ENCODE results near the gene PDE6G. TPM values are rescaled to one million over a fixed set of nuclear protein-coding genes. Genes with fewer than 3 reads are reported as not detected.

Gene PDE6G
- total and polyA plus RNA-seq, 2 of the 13 experiments (the other 11 are each of a cell fraction or from before 2014, with no cell fraction given) = 1.4 to 6.7 TPM

DNA sequence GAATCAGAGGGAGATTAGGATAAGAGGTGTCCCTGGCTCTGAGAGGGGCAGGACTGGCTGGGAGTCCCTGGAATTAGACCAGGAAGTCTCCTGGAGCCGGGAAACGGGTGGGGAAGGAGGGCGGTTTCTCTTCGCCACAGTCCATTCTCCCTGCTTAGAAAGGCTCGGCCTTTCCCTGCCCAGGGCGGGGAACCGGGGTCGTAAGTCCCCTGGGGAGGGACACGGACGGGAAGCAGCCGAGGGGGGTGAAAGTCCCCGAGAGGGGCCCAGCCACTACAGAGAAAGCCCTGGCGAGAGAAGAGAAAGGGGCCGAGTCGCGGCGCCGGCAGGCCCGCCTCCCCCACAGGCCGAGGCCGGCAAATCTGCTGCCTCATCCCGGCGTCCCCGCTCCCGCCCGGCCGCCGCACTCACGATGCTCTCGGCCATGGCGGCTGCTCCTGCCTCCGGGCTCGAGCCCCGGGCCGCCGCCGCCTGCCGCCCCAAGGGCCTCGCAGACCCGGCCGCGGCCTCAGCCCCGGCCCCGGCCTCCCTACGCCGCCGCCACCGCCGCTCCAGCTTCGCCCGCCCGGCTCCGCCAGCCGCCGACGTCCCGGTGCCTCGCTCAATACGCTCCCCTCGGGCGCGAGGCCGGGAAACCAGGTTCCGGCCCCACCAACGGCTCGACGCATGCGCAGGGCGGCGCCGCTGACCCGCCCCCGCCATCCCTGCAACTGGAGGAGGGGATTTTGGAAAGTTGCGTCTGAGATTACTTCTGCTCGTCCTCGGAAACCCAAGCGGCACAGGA, 19.6 kb downstream of the PDE6G start, which contains the start of the genes NPLOC4 and TSPAN10 (continued):
- TF ChIP-seq, protein P1, sequence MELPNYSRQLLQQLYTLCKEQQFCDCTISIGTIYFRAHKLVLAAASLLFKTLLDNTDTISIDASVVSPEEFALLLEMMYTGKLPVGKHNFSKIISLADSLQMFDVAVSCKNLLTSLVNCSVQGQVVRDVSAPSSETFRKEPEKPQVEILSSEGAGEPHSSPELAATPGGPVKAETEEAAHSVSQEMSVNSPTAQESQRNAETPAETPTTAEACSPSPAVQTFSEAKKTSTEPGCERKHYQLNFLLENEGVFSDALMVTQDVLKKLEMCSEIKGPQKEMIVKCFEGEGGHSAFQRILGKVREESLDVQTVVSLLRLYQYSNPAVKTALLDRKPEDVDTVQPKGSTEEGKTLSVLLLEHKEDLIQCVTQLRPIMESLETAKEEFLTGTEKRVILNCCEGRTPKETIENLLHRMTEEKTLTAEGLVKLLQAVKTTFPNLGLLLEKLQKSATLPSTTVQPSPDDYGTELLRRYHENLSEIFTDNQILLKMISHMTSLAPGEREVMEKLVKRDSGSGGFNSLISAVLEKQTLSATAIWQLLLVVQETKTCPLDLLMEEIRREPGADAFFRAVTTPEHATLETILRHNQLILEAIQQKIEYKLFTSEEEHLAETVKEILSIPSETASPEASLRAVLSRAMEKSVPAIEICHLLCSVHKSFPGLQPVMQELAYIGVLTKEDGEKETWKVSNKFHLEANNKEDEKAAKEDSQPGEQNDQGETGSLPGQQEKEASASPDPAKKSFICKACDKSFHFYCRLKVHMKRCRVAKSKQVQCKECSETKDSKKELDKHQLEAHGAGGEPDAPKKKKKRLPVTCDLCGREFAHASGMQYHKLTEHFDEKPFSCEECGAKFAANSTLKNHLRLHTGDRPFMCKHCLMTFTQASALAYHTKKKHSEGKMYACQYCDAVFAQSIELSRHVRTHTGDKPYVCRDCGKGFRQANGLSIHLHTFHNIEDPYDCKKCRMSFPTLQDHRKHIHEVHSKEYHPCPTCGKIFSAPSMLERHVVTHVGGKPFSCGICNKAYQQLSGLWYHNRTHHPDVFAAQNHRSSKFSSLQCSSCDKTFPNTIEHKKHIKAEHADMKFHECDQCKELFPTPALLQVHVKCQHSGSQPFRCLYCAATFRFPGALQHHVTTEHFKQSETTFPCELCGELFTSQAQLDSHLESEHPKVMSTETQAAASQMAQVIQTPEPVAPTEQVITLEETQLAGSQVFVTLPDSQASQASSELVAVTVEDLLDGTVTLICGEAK (IDR thresholded peaks at IDR 0.05) = no peak; the same call in 1 of the 2 replicates
- TF ChIP-seq, protein P1 (CRISPR knock-in tag; IDR thresholded peaks at IDR 0.05) = no peak
- peak; percentile 75; the same call in 1 of the 2 replicates for TF ChIP-seq ZNF124 (CRISPR knock-in tag; IDR thresholded peaks at IDR 0.05)
- no peak for TF ChIP-seq ZBTB42 (CRISPR knock-in tag; IDR thresholded peaks at IDR 0.05)
- no peak for TF ChIP-seq NR2F6 (IDR thresholded peaks at IDR 0.05)
- peak; percentile 70; the same call in 1 of the 2 replicates for TF ChIP-seq NR2F6 (CRISPR knock-in tag; IDR thresholded peaks at IDR 0.05)
- peak; percentile 67; the same call in 1 of the 2 replicates for TF ChIP-seq ZNF24 (IDR thresholded peaks at IDR 0.05)
- TF ChIP-seq NONO (IDR thresholded peaks at IDR 0.05) = no peak
- peak; percentile 98 for TF ChIP-seq NONO (CRISPR knock-in tag; conservative IDR thresholded peaks at IDR 0.05)
- peak; percentile 97 for TF ChIP-seq SALL2 (CRISPR knock-in tag; IDR thresholded peaks at IDR 0.05)
- no peak for TF ChIP-seq GLI4 (CRISPR knock-in tag; IDR thresholded peaks at IDR 0.05; ENCODE audit: borderline replicate concordance)
- TF ChIP-seq, protein P2, sequence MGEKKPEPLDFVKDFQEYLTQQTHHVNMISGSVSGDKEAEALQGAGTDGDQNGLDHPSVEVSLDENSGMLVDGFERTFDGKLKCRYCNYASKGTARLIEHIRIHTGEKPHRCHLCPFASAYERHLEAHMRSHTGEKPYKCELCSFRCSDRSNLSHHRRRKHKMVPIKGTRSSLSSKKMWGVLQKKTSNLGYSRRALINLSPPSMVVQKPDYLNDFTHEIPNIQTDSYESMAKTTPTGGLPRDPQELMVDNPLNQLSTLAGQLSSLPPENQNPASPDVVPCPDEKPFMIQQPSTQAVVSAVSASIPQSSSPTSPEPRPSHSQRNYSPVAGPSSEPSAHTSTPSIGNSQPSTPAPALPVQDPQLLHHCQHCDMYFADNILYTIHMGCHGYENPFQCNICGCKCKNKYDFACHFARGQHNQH (CRISPR knock-in tag; IDR thresholded peaks at IDR 0.05) = peak; percentile 97
- peak; percentile 41 for TF ChIP-seq NFYB (CRISPR knock-in tag; IDR thresholded peaks at IDR 0.05)
- peak; percentile 70; the same call in 1 of the 2 replicates for TF ChIP-seq ZSCAN20 (CRISPR knock-in tag; IDR thresholded peaks at IDR 0.05; ENCODE audit: borderline replicate concordance)
- TF ChIP-seq ZNF333 (CRISPR knock-in tag; IDR thresholded peaks at IDR 0.05; ENCODE audit: borderline replicate concordance) = peak; percentile 91
- no peak for TF ChIP-seq ZNF510 (CRISPR knock-in tag; IDR thresholded peaks at IDR 0.05; ENCODE audit: low read depth)
- peak; percentile 65; the same call in 1 of the 2 replicates for TF ChIP-seq ZBTB38 (CRISPR knock-in tag; IDR thresholded peaks at IDR 0.05)
- peak; percentile 58 for TF ChIP-seq AGO2 (optimal IDR thresholded peaks at IDR 0.05; ENCODE audit: low read depth, low read length)
- peak; percentile 98 for TF ChIP-seq ZFY (CRISPR knock-in tag; IDR thresholded peaks at IDR 0.05)
- no peak for TF ChIP-seq EHMT2 (IDR thresholded peaks at IDR 0.05; ENCODE audit: borderline replicate concordance, low read depth, low read length)
